DND-41 (cell line): ENCODE data around the gene SENP6.

Source experiments
- EZH2 ChIP-seq: IDR thresholded peaks from 3 replicates; pipeline ENCODE4 v1.6.1; 2012; ENCODE audit warnings: borderline replicate concordance, low read depth, mild to moderate bottlenecking, moderate library complexity, low read length, inconsistent platforms; ENCODE audit not compliant: severe bottlenecking
- TF ChIP-seq, protein P1 (sequence below): IDR thresholded peaks from 2 replicates; pipeline ENCODE4 v1.5.1; 2012; ENCODE audit warnings: borderline replicate concordance, low read length, moderate library complexity, mild to moderate bottlenecking; ENCODE audit not compliant: poor library complexity, severe bottlenecking; ENCODE audit errors: extremely low read depth

GRCh38 chr6:75631859-75632635 is 30.4 kb downstream of the SENP6 start:
- TF ChIP-seq, protein P1, sequence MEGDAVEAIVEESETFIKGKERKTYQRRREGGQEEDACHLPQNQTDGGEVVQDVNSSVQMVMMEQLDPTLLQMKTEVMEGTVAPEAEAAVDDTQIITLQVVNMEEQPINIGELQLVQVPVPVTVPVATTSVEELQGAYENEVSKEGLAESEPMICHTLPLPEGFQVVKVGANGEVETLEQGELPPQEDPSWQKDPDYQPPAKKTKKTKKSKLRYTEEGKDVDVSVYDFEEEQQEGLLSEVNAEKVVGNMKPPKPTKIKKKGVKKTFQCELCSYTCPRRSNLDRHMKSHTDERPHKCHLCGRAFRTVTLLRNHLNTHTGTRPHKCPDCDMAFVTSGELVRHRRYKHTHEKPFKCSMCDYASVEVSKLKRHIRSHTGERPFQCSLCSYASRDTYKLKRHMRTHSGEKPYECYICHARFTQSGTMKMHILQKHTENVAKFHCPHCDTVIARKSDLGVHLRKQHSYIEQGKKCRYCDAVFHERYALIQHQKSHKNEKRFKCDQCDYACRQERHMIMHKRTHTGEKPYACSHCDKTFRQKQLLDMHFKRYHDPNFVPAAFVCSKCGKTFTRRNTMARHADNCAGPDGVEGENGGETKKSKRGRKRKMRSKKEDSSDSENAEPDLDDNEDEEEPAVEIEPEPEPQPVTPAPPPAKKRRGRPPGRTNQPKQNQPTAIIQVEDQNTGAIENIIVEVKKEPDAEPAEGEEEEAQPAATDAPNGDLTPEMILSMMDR, result no peak
- TF ChIP-seq EZH2, result no peak
